HEK293T (cell line): ENCODE results near the gene PRKAR1B.

Experiments
- ARNT ChIP-seq: fragments of 450-650 bp; IDR thresholded peaks from 2 replicates; pipeline ENCODE4 v1.6.1; 2017; ENCODE audit warnings: mild to moderate bottlenecking
- CTBP1 ChIP-seq: fragments of 450-650 bp; IDR thresholded peaks from 2 replicates; pipeline ENCODE4 v1.6.1; 2016; ENCODE audit warnings: borderline replicate concordance
- HDGF ChIP-seq: fragments of 450-650 bp; IDR thresholded peaks from 2 replicates; pipeline ENCODE4 v1.6.1; 2017; ENCODE audit warnings: antibody characterized with exemption, borderline replicate concordance
- LEF1 ChIP-seq: fragments of 450-650 bp; IDR thresholded peaks from 2 replicates; pipeline ENCODE4 v1.6.1; 2017; ENCODE audit warnings: mild to moderate bottlenecking, borderline replicate concordance
- NFRKB ChIP-seq: fragments of 450-650 bp; IDR thresholded peaks from 2 replicates; pipeline ENCODE4 v1.6.1; 2016; ENCODE audit warnings: mild to moderate bottlenecking, moderate library complexity
- SP1 ChIP-seq: fragments of 450-650 bp; IDR thresholded peaks from 2 replicates; pipeline ENCODE4 v1.6.1; 2017
- SUZ12 ChIP-seq: fragments of 450-650 bp; IDR thresholded peaks from 2 replicates; pipeline ENCODE4 v1.6.1; 2016; ENCODE audit warnings: mild to moderate bottlenecking
- ZNF384 ChIP-seq: fragments of 450-650 bp; IDR thresholded peaks from 2 replicates; pipeline ENCODE4 v1.6.1; 2016

DNA sequence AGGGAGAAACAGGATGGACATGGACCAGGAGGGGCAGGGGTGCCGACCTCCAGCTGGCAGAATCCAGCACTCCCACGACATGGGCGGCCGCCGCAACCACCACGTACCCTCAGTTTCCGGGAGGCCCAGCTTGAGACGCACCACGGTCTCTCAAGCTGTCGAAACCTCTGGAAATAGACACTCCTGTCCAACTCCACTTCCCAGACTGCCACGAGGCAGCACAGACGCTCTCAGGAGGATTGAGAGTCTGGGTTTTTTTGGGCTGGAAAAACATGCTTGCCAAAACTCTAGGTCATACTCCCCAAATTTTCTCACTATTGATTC is 169.6 kb downstream of the PRKAR1B start:
- TF ChIP-seq NFRKB (no peak), LEF1 (no peak), CTBP1 (no peak), HDGF (no peak), SUZ12 (no peak), ZNF384 (no peak), SP1 (no peak), ARNT (no peak)
